ENCODE results near the gene OAF. TPM values are rescaled to one million over a fixed set of nuclear protein-coding genes. Genes with fewer than 3 reads are reported as not detected.

OAF gene
- total RNA-seq, 1 experiment from 2014 or later: 47.0 TPM

DNA sequence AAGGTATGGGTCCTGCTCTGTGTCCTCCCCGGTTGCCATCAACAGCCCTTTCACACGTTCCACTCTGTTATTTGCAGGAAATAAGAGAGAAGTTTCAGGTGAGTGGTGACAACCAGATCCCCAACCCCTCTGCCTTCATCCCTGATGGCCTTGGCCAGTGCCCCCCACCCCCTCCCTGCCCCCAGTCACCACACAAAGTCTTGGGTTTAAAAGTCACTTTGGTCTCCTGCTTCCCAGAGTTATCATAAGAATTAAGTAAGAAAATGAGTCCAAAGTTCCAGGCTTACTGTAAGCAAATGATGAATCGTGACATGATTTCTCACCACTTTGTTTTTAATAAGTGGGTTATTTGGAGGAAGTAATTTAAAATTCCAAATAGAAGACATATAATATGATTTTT, 9.2 kb upstream of the OAF start:
- DNase-seq (ENCODE audit: low read depth): no peak

DNA sequence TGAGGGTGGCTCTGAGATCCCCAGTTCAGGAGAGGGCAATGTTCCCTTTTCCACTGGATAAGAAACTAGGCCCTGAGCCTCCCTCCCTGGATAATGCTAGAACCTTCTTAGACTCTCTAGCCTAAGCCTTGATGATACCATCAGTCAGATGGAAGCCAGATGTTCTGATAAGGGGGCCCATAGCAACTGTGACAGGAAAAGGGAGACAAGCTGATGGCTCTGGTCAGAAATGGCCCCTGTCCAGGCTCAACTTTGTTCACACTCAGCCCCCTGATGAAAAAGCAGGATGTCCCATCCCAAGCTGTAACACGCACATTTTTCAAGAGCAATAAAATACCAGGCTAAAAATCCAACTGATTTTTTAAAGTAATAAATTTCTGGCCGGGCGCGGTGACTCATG, 7.2 kb upstream of the OAF start:
- DNase-seq (ENCODE audit: low read depth): no peak

DNA sequence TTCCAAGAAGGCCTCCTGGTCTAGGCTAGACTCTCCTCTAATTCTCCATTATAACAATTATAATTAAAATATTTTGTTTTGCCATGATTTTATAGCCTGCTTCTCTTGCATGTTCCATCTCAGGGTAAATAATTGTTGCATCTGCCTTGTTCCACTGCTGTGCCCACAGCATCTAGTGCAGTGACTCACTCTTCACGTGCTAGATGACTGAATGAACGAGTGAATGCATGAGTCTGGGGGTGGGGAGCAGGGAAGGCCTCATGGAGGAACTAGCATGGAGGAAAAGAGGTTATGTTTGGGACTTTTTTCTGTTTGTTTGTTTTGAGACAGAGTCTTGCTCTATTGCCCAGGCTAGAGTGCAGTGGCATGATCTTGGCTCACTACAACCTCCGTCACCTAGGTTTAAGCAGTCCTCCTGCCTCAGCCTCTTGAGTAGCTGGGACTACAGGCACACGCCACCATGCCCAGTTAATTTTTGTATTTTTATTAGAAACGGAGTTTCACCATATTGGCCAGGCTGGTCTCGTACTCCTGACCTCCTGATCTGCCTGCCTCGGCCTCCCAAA, 5.2 kb upstream of the OAF start:
- DNase-seq (ENCODE audit: low read depth): peak; percentile 62

DNA sequence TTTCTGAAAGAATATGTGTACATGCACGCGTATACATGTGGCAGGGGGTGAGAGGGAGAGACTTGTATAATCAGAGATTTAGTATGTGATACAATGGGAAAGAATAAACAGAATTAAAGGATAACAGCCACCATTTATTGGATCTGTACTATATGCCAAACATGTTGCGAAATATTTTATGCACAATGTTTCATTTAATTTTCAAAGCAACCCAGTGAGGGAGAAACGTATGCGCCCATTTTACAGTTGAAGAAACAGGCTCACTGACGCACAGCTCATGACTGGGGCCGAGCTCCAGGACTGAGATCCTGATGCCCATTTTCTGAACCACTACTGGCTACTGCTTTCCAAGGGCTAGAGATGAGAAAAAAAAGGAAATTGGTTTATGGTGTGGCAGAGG, 3.3 kb upstream of the OAF start:
- no peak for DNase-seq (ENCODE audit: low read depth)

DNA sequence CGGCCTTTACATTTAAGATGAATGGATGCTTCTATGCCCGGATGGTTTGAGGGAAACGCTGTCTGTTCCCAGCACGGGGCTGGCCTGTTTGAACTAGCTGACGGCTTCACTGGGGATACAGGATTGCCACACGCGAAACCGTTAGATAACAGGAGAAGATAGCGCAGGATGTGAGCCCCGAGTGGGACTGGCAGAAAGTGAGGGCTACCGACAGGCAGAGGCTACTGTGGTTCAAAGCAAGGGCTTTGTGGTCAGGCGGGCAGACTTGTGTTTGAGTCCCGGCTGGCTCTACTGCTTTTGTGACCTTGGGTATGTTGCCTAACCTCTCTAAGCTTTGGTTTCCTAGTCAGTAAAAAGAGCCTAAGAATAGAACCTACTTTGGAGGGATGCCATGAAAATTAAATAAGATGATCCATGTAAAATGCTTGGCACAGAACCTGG, 2.8 kb upstream of the OAF start:
- DNase-seq (ENCODE audit: low read depth): peak; percentile 81

DNA sequence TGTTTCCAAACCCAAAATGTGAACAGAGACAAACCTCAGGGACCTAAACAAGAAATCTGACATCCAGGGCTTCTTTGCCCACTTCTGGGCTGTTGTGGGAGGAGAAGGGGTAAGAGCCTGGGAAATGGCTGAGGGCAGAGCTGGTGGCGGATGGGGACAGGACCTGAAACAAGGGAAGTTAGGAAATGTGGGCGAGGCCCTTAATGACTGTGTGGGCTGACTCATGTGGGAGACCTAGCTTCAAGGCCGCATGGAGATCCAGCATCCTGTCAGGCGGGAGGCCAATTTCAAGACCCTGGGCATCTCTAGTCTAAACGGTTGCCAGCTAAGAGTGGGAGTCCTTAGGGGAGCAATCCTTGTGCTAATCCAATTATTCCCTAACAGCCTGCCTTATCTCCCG, 2.1 kb upstream of the OAF start:
- peak; percentile 88 for DNase-seq (ENCODE audit: low read depth)

DNA sequence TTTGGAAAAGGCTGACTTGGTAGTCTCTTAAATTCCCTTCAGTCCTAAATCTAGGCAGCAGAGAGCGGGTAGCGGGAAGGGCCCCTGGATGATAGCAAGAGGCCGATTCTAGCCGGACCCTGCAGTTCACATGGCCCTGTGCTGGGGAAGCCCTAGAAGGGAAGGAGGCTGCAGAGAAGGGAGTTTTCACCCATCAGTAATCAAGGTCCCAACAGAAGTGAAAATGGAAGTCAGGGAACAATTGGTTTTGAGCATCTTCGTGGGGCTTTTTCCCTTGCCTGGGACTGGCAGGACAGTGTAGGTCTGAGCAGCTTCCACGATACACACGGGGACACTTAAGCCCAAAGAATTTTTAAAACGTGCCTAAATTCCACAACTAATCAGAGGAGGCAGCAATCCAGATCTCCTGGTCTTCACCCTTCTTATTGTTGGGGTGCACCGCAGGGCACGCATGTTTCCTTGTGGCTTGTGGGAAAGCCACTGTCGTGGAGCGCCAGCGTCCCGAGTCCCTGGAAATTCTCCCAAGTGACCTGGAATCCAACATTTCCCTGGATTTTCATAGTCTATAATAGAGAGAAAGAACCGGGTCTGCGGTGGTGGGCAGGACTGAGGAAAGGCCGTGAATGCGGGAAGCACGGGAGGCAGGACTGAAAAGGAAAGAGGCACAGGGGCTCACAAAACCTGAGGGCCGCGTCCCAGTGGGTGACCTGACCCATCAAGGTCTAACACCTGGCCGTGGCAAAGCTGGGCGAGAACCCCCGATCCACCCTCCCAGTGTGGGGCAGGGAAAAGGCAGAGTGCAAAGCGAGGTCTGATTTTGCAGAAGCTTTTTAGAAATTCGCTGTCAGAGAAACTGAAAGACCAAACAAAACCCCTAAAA, 846 bp upstream of the OAF start:
- no peak for DNase-seq (ENCODE audit: low read depth)

DNA sequence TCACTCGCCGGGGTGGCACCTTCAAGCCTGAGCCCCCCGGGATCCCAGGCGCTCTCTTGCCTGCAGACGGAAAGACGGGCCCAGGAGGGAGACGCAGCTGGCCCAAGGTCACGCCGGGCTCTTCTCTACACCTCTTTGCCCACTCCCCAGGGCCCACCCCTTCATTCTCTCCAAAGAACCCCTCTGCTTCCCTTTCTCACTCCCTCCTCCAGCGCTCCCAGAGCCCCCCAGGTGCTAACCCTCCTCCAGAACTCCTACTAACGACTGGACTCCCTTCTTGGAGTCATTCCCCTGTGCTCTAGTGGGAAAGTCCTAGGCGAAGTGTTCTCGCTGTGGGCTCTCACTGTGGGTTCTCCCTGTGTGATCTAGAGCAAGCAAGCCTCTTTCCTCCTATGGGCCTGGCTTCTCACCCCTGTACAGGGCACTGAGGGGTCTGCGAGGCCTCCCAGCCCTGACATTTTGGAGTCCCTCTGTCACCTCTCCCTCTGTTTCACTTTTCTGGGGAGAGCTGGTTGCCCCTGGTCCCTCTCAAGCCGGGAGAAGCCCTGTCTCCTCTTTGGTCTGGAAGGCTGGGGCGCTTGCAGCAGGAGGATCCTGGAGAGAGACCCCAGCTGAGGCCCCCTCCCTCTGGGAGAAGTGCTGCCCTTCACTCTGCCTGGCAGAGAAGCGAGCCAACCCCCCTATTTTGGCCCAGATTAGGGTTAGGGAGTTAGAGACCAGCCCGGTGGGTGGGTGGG, 858 bp downstream of the OAF start:
- no peak for DNase-seq (ENCODE audit: low read depth)

DNA sequence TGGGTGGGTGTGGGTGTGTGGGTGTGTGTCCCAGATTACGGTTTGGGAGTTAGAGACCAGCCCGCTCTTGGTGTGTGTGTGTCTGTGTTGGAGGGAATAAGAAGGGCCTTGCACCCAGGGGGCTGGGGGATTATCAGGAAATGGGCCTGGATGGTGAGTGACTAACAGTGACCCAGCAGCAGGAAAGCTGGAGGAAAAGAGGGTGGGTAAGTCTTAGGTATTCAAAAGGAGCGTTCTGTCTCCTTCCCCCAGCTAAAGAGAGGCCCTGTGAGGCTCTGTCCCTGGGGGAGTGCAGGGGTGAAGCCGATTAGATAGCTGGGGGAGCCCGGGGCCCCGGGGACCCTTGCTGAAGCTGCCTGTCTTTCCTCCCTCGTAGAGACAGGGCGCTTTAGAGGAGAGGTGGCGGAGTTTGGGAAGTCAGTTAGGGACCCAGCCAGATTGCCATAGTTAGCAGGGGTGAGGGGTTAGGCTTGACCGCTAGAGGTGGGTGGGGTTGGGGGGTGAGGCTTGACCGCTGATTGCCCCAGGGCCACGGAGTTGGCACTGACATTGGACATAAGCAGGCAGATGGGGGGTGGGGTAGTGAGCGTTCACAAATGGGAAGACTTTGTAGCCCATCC, 1.5 kb downstream of the OAF start:
- DNase-seq (ENCODE audit: low read depth): no peak

DNA sequence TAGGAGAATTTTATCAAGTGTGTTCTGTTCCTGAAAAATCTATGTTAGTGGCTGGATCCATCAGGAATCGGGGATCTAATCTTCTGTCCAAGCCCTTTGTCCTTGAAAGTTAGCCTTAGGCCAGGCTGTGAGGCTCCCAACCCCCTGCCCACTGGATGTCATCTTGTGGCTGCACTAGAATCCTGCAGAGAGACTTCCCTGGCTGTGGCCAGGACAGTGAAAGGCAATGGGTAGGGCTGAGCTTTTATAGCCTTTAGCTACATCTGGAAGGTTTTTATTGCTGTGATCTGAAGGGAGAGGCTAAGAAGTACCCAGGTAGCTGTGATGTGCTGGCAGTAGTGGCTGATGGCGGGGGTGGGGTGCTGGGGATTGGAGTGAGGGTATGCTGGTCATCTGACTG, 2.1 kb downstream of the OAF start:
- DNase-seq (ENCODE audit: low read depth): peak; percentile 39

DNA sequence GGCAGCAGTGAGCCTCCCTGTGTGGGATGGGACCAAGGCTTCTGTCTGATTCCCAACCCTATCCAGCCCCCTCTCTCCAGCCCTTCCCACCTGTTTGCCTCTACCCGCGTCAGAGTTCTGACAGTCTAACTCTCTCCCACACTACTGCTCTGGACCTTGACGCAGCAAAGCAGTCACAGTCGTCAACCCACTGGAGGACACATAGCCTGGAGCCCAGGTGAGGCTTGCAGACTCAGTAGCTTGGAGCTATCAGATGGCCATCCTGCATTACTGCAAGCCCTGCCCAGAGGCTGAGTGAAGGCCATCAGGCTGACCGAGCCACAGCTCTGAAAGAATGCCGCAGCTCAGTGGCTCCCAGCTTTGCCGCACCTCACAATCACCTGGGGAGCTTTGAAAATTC, 3.7 kb downstream of the OAF start:
- DNase-seq (ENCODE audit: low read depth): no peak

DNA sequence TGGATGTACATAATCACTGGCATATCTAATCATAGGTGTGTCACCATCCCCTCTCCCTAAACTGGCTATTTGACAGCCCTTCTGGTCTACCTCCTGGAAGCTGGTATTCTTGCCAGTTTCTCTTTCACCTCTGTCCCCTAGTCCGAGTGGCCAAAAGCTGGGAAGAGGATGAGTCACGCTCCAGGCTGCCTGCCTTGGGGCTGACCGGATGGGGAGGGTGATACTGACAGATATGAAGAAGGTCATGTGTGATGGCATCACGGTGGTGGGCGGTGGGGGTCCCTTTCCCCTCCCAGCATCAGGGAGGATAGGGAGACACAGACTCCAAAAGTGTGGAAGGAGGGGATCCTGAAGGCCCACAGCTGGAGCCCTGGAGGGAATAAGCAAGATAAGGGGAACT, 4.8 kb downstream of the OAF start:
- peak; percentile 82 for DNase-seq (ENCODE audit: low read depth)

DNA sequence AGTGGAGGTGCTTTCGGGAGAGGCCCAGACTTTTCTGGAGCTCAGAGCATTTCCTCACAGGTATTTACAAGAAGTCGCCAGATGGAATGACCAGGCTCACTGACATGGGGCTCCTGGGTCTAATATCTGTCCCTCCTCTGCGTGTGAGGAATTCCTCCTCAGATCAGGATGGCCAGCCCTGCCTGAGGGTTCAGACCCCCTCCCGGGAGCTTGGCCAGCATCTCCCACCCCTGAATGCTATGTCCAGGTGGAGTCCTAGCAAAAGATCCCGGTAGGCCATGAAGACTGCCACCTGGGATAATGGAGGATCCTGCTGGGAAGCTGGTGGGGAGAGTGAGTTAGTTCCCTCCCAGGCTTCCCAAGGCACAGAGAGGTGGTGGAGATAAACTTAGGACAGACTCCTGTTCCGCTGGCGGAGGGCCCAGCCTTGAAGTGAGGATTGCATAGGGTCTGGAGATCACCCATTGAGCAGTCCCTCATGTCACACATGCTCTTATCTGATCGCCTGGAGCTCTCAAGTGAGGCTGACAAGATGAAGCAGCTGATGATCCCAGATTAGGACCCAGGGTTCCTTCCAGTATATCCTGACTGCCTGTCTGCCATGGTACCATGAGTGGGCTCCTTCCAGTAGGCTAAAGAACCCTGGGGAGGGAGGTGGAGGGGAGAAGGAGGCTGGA, 5.7 kb downstream of the OAF start:
- no peak for DNase-seq (ENCODE audit: low read depth)

DNA sequence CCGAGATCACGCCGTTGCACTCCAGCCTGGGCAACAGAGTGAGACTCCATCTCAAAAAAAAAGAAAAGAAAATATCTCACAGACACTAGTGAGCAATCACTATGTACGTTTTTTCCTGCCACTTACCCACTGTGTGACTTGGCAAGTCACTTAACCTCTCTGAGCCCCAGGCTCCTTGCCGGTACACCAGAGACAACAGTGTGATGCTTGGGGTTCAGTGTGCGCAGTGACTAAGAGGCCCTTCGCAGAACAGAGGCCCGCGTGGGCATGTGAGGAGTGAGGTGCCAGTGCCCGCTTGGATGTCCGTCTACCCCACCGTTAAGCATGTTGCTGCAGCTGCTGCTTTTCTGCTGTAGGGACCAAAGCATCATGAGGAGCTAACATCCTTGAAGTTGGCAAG, 6.7 kb downstream of the OAF start:
- no peak for DNase-seq (ENCODE audit: low read depth)

DNA sequence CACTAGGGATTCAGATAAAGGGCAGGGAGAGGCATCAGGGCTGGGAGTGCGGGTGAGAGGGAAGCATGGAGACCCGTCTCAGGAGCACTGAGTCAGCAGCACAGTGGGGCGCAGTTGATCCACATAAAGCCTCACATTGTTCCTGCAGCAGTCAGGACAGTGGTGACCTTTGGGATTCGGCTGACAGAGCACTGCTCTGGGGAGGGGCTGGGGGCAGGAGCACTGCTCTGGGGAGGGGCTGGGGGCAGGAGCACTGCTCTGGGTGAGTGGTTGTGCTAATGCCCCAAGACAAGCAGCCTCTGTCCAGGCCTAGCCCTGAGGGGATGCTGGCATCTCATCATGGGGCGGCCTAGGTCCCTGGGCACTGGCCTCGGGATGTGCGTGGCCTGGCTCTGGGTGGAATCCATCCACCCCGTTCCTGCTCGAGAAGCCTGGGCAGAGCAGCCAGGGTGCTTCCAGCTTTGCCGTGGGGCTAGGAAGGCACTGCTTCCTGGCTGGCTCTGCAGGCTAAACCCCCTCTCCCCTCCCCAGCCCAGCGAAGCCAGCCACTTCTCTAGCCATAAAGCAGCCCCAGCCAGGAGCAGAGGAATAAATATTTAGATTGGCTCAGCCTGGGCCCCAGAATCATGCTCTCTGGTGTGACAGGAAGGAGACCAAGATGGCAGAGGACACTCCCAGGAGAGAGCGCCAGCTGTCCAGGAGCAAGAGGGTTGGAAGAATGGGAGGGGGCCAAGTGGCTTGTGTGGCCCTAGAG, 7.3 kb downstream of the OAF start:
- peak; percentile 45 for DNase-seq (ENCODE audit: low read depth)

DNA sequence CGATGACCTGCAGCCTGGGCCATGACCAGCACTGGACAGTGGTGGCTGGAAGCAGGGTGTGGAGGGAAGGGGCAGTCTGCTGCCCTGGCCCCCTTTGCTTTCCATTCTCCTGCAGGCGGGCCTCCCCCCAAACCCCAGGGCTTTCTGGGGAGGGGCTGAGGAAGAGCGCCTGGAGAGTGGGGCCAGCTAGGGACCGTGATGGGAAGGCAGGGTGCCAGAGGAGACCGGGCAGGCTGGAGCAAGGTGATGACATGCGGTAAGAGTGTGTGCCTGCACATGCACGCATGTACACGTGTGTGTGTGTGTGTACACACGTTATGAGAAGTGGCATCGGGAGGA, 7.8 kb downstream of the OAF start:
- DNase-seq (ENCODE audit: low read depth): no peak

DNA sequence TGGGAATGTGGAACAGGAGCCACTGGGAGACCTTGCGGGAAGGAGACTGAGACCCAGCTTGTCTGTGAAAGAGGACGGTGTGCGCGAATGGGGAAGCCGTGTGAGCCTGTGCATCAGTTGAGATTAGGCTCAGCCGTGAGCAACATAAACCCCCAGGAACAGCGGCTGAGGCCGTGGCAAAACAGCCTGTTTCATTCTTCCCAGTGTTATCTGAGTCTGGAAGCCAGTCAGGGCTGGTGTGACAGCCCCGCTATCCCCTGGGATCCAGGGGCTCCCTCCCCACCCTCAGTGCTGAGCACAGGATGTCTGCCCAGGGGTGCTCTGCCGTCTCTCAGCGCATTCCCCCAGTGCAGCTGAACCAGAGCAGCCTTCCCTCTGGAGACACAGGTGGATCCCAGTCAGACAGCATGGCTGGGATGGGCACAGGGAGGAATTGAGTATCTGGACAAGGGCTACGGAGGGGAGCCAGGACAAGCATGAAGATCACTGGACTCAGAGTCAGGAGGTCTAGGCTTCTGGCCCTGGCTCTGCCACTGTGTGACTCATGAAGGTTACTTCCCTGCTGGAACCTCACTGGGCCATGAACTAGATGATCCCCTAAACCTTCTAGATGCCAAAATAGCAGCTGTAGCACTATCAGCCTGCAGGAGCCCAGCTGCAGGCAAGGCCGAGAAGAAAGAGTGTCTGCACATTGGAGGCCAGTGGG, 8.6 kb downstream of the OAF start:
- peak; percentile 26 for DNase-seq (ENCODE audit: low read depth)

DNA sequence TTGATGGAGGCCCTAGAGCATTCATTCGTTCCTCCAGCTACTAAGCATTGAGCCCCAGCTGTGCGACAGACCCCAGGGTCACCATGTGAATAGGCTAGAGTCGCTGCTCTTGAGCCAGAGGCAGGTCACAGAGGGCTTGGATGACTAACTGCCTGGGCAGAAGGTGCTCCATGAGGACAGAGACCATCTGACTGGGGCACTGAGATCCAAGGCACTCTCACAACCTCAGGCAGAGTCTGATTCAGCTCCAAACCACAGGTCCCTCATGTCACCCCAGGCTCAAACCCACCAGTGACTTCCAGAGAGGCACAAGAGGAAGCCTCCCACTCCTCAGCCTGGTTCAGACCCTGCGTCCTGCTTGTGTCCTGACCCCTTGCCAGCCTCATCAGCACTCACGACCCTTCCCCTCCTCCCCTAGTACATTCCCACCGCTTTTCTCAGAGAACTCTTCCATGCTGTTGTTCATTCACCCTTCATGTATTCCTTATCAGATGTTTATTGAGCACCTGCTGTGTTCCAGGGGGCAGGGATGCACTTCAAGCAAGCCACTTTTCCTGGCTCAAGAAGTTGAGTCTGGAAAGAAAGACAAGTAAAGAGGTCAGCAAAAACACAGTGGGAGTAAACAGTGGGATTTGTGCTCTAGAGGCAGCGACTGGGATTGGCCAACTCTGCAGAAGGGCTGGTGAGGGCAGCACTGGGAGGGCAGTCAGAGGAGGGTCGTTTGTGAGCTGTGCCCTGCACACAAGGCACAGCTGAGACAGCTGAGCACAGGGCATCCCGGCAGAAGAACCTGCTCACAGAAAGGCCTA, 9.3 kb downstream of the OAF start:
- peak; percentile 36 for DNase-seq (ENCODE audit: low read depth)

DNA sequence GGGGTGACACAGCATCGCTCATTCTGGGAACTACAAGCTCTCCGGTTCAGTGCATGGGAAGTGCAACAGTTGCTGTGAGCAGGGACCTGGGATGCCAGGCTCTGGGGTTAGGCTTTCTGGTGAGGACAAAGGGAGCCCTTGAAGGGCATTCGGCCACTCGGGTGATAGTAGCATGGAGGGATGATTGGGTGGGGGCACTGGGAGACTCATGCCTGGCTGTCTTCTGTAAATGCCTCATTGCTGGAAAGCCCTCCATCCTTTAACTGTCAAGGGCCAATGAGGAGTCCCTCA, 9.9 kb downstream of the OAF start:
- DNase-seq (ENCODE audit: low read depth): no peak

All from RPMI7951 (cell line).